Left ventricle myocardium inferior (tissue), 1 donor: ENCODE data around the gene SERPINE3. TPM values are rescaled to one million over a fixed set of nuclear protein-coding genes. Genes with fewer than 3 reads are reported as not detected.

Experiments used
- DNase-seq: peaks from one replicate; pipeline ENCODE4 v3.0.0-alpha.2; 2020
- H3K27ac ChIP-seq: fragments of 200-600 bp; replicated peaks from 2 replicates; pipeline ENCODE4 v1.8.0; 2021
- H3K27me3 ChIP-seq: fragments of 200-600 bp; 2 replicates; pipeline ENCODE4 v1.8.0; 2021; ENCODE audit warnings: low read depth
- H3K36me3 ChIP-seq: fragments of 200-600 bp; 2 replicates; pipeline ENCODE4 v1.8.0; 2021
- H3K4me1 ChIP-seq: fragments of 200-600 bp; 2 replicates; pipeline ENCODE4 v1.8.0; 2021
- H3K4me3 ChIP-seq: fragments of 200-600 bp; 2 replicates; pipeline ENCODE4 v1.8.0; 2021; ENCODE audit warnings: mild to moderate bottlenecking, moderate library complexity
- H3K9me3 ChIP-seq: fragments of 200-600 bp; replicated peaks from 2 replicates; pipeline ENCODE4 v1.8.0; 2021
- intact Hi-C: fragments of 100-400 bp; cut with micrococcal nuclease; formaldehyde crosslinking; loops from one replicate; pipeline ENCODE4 v1.11.0; 2022
- total RNA-seq: library from RNA; stranded (reverse); fragmentation: NEBNext Ultra II Directional; extraction: Animal tissue kit (Norgen Biotek cat#: 25700); gene quantifications from one replicate; pipeline ENCODE4 v1.2.1, GENCODE V29; 2021
- TF ChIP-seq, protein P1 (sequence below): fragments of 200-600 bp; IDR thresholded peaks from 2 replicates; pipeline ENCODE4 v1.8.0; 2021; ENCODE audit warnings: antibody characterized with exemption, mild to moderate bottlenecking, borderline replicate concordance
- donor health status: DM: no; HTN: yes; CAD: no; lungs with severe emphysema.

Gene SERPINE3
- total RNA-seq, 1 donor from 2014 or later = not detected

DNA sequence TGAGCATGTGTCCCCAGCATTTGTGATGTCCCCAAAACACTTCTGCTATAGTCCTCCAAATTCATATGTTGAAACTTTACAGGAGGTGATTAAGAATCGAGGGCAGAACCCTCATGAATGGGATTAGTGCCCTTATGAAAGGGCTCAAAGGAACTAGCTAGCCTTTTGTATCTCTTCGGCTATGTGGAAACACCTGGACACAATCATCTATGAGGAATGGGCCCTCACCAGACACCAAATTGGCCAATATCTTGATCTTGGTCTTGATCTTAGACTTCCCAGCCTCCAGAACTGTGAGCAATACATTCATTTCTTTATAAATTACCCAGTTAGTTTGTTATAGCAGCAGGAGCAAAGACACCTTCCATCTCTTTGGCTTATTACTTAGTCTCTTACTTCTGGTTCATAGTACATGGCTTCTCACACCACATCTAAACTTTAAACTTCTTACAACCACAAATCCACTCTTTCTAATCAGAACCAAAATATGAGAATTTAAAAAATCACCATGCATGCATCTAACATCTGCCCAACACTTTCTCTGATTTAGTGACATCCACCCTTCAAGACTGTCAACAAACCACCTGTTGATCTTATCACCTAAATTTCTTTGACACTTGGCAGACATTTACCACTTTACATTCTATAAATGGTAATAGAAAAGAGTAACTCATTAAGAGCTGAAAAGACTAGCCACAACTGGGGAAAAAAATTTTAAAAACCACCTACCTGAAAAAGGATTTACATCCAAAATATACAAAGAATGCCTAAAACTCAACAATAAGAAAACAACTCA lies 6.7 kb upstream of the SERPINE3 start:
- no peaks in the 10 kb centered on the region for H3K4me1 ChIP-seq
- no peak for DNase-seq
- no peak overlapping the region for H3K27ac ChIP-seq
- TF ChIP-seq, protein P1, sequence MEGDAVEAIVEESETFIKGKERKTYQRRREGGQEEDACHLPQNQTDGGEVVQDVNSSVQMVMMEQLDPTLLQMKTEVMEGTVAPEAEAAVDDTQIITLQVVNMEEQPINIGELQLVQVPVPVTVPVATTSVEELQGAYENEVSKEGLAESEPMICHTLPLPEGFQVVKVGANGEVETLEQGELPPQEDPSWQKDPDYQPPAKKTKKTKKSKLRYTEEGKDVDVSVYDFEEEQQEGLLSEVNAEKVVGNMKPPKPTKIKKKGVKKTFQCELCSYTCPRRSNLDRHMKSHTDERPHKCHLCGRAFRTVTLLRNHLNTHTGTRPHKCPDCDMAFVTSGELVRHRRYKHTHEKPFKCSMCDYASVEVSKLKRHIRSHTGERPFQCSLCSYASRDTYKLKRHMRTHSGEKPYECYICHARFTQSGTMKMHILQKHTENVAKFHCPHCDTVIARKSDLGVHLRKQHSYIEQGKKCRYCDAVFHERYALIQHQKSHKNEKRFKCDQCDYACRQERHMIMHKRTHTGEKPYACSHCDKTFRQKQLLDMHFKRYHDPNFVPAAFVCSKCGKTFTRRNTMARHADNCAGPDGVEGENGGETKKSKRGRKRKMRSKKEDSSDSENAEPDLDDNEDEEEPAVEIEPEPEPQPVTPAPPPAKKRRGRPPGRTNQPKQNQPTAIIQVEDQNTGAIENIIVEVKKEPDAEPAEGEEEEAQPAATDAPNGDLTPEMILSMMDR = no peak
- no peaks in the 10 kb centered on the region for H3K36me3 ChIP-seq
- H3K9me3 ChIP-seq = no peaks in the 10 kb centered on the region
- intact Hi-C loops = no loop called here
- H3K27me3 ChIP-seq = no peaks in the 10 kb centered on the region
- H3K4me3 ChIP-seq = no peak overlapping the region

DNA sequence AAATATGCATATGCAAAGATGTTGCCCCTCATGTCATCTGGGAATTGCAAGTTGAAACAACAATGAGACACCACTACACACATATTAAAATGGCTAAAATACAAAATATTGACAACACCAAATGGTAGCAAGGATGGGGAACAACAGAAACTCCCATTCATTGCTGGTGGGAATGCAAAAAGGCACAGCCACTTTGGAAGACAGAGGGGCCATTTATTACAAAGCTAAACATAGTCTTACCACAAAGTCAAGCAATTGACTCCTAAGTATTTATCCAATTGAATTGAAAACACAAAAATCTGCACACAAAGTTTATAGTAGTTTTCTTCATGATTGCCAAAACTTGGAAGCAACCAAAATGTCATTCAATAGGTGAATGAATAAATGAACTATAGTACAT lies 6.1 kb upstream of the SERPINE3 start:
- DNase-seq = no peak
- Histone ChIP-seq H3K27me3 (no peaks in the 10 kb centered on the region), H3K4me1 (no peaks in the 10 kb centered on the region), H3K9me3 (no peaks in the 10 kb centered on the region), H3K4me3 (no peak overlapping the region), H3K36me3 (no peaks in the 10 kb centered on the region), H3K27ac (no peak overlapping the region)
- TF ChIP-seq, protein P1 = no peak
- intact Hi-C loops = no loop called here

DNA sequence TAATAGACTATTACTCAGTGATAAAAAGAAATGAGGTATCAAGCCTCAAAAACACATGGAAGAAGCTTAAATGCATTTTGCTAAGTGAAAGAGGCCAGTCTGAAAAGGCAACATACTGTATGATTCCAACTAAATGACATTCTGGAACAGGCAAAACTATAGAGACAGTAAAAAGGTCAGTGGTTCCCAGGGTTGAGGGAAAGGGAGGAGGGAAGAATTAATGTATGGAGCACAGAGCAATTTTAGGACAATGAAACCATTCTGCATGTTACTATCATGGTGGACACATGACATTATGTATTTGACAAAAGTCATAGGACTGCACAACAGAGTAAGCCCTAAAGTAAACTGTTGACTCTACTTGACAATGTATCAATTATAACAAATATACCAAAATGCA lies 5.7 kb upstream of the SERPINE3 start:
- no peaks in the 10 kb centered on the region for H3K9me3 ChIP-seq
- no peak overlapping the region for H3K27ac ChIP-seq
- no peak for DNase-seq
- H3K4me3 ChIP-seq = no peak overlapping the region
- TF ChIP-seq, protein P1 = no peak
- intact Hi-C loops = no loop called here
- H3K36me3 ChIP-seq = no peaks in the 10 kb centered on the region
- no peaks in the 10 kb centered on the region for H3K4me1 ChIP-seq
- no peaks in the 10 kb centered on the region for H3K27me3 ChIP-seq

DNA sequence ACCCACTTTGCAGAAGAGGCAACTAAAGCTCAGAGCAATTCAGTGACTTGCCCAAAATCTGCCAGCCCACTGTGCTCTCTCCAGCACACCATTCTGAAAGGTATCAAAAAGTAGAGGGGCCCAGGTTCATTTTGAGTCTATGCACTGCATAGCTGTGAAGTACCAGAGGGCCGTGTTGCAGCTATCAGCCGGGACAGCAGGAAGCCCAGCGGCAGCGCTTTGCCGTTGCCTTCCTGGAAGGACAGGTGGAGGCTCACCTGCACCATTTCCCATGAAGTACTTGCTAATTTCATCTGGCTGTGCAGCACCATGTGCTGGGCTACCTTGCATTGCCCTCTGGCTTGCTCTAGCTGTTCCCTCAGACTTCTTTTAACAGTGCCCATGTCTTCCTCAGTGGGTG lies 2.7 kb upstream of the SERPINE3 start:
- H3K4me1 ChIP-seq = no peaks in the 10 kb centered on the region
- DNase-seq = no peak
- intact Hi-C loops = no loop called here
- H3K9me3 ChIP-seq = no peaks in the 10 kb centered on the region
- H3K27me3 ChIP-seq = no peaks in the 10 kb centered on the region
- TF ChIP-seq, protein P1 = no peak
- H3K36me3 ChIP-seq = no peaks in the 10 kb centered on the region
- no peak overlapping the region for H3K27ac ChIP-seq
- H3K4me3 ChIP-seq = no peak overlapping the region

DNA sequence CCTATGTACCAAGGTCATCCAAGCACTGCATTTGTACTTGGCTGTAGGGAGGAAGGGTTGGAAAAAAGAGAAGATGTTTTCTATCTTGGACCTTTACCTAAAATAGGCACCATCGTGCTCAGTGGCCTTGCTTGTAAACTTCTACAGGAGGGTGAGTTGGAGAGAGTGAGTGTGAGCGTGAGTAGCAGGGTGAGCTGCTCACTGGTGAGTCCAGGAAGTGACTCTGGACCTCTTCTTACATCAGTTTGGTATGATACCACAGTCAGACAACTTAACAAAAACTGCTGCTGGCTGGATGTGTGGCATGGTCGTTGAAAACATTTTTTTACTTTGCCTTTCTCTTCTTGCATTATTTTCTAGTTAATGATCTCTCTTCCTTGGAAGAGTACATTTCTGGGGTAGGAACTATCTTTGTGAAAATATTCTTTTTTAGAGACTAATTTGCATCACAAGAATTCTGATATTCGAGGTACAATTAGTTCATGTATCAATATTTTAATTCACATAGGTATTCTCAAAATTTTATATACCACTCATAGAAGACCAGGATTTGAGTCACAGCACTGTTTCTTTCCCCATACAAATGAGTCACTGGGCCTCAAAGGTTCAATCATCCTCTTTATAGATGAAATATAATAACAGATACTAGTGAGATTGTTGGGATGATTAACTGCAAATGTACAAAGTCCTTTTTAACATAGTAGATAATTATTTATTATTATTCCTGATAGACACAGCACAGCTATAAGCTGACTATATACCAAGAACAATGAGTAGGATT lies 651 bp downstream of the SERPINE3 start:
- no peaks in the 10 kb centered on the region for H3K36me3 ChIP-seq
- no peak overlapping the region for H3K27ac ChIP-seq
- intact Hi-C loops = no loop called here
- H3K4me3 ChIP-seq = no peak overlapping the region
- no peaks in the 10 kb centered on the region for H3K9me3 ChIP-seq
- no peaks in the 10 kb centered on the region for H3K4me1 ChIP-seq
- TF ChIP-seq, protein P1 = no peak
- H3K27me3 ChIP-seq = no peaks in the 10 kb centered on the region
- DNase-seq = no peak
